ENCODE data around the gene MYBL2.

DNA sequence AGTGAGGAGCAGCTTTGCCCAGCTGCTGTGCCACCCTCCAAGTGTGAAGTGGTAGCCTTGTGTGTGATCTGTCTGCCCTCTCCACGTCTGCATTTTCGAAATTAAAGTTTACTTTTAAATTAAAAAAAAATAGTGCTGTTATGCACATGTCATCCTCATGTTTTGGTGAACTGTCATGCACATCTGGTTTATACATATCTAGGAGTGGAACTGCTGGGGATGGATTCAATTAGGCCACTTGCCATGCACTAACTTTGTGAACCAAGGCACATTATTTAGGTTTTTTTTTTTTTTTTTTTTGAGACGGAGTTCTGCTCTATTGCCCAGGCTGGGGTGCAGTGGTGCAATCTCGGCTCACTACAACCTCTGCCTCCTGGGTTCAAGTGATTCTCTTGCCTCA, 56.3 kb downstream of the MYBL2 start:
- TF ChIP-seq POLR2AphosphoS5 (IDR thresholded peaks at IDR 0.05) (no peak), EP300 (IDR thresholded peaks at IDR 0.05) (no peak)
- TF ChIP-seq, protein P1, sequence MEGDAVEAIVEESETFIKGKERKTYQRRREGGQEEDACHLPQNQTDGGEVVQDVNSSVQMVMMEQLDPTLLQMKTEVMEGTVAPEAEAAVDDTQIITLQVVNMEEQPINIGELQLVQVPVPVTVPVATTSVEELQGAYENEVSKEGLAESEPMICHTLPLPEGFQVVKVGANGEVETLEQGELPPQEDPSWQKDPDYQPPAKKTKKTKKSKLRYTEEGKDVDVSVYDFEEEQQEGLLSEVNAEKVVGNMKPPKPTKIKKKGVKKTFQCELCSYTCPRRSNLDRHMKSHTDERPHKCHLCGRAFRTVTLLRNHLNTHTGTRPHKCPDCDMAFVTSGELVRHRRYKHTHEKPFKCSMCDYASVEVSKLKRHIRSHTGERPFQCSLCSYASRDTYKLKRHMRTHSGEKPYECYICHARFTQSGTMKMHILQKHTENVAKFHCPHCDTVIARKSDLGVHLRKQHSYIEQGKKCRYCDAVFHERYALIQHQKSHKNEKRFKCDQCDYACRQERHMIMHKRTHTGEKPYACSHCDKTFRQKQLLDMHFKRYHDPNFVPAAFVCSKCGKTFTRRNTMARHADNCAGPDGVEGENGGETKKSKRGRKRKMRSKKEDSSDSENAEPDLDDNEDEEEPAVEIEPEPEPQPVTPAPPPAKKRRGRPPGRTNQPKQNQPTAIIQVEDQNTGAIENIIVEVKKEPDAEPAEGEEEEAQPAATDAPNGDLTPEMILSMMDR (IDR thresholded peaks at IDR 0.05), result no peak

Data from gastroesophageal sphincter (tissue), 3 donors.